G401 (cell line): ENCODE measurements around the gene PTTG1IP2. TPM values are rescaled to one million over a fixed set of nuclear protein-coding genes. Genes with fewer than 3 reads are reported as not detected.

ENCODE experiments used
- DNase-seq: peaks from one replicate; pipeline ENCODE4 v3.0.0-alpha.2; 2015; ENCODE audit warnings: low spot score
- in situ Hi-C: cut with HindIII; loops from 2 replicates; pipeline ENCODE4 v1.10.0; 2016; ENCODE audit warnings: low sequenced_read_pairs, mixed read lengths
- total RNA-seq: library from RNA; depleted of rRNA; stranded (reverse); fragments of >200 nt; shearing (Covaris generic); gene quantifications from 2 replicates; pipeline ENCODE4 v1.2.3, GENCODE V29; 2014

The PTTG1IP2 gene
- total RNA-seq, 1 experiment from 2014 or later = not detected

DNA sequence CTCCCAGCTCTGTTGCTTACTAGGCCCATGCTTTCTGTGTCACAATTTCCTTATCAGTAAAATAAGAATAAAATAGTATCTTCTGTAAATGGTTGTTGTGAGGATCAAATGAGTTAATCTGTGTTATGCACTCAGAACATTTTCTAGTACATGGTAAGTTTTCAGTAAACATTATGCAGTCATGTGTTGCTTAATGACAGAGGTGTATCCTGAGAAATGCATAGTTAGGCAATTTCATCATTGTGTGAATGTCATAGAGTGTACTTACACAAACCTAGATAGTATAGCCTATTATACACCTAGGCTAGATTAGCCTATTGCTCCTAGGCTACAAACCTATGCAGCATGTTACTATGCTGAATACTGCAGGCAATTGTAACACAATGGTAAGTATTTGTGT is 4.4 kb downstream of the PTTG1IP2 start:
- in situ Hi-C loops = no loop called here
- no peak for DNase-seq

DNA sequence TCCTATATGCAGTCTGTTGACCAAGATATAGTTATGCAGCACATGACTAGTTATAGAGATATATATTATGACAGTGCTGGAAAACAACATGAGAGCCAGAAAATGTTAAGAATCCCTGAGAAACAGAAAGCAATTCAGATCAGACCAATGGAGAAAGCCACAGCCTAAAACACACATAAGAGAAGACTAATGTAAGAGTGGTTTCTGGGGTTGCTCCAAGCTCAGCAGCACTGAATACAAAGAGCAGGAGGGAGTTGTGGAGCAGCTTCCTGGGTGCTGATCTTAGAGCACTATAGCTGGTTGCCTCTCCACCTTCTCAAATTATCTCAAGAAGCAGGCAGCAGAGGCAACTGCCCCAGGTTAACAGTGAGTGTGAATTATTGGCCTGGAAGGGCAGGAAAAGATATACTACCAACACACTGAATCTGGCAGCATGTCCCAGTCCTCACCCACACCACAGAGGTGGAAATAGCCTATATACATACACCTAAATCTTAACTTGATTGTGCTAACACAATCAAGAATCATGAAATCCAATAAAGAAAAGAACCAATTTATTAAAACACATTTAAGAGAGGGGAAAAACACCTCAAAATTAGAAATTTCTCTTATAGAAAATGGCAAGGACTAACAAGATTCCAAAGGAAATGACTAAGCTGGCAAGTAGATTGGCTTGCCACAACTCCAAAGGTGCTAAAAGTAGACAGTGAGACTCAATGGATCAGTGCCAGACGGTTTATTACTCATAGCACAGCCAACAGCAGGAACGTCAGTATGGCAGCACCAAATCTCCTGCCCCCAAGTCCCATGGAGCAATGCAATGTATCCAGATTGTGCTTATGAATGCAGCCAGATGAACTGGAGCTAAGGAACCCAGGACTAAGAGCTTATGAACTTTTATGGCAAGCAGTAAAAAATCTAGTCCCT is 5.1 kb downstream of the PTTG1IP2 start:
- no peak for DNase-seq
- in situ Hi-C loops = no loop called here

DNA sequence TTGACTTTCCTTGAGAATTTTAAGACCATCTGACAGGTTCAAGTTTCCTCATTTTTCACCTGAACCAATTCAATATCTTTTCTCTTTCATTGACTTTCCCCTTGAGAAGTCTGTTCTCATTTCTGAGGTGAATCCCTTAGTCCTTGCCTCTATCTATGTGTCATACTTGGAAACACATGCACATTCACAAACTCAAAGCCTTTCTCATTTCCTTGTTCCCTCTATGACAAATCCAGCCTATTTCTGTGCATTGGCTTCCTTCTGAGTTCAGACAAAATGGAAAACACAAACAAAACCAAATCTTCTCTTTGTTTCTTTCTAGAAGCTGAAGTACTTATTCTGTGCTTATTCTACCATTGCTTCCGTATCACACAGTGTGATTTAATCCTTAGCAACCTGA is 13.8 kb downstream of the PTTG1IP2 start:
- no peak for DNase-seq
- in situ Hi-C loops = no loop called here

DNA sequence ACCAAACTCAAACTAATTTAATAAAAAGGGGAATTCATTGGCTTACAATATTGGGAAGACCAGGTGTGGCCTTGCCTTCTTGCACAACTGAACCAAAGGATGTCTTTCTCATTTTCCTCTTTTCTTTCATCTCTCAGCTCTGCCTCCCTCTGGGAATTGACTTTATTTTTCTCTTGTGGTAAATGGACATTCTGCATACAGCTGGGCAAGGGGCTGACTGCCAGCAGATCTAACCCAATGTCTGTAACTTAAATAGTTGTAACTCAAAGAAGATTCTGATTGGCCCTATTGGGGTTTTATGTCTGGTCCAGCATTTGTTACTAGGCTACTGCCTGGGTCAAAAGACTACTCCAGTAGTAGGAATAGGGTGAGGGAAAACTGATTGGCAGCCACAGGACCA is 15.3 kb downstream of the PTTG1IP2 start:
- DNase-seq = no peak
- in situ Hi-C loops = no loop called here

DNA sequence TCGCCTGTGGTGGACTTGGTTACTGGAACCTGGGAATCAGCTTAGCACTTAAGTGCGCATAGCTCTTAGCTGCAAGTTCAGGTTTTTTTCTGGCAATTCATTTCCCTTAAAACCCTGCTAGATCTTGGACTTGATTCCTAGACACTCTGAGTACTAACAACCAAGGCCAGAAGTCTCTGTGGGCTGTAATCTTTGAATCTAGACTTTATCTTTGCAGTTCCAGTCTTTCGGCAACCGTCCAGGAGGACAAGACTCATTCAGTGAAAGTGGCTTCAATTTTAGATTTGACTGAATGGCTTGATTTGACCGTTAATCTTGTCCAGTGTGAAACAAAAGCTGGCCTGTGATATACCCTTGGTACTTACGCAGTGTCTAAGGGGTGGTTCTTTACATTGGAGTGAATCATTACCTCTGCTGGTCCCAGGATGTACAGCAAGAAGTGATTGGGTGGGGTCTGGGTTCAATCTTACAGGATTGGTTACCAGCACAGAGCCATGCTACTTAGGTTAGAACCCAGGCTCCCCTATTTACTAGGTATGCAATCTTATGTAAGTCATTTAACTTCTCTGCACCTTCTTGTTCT is 16.4 kb downstream of the PTTG1IP2 start:
- no peak for DNase-seq
- in situ Hi-C loops = no loop called here

DNA sequence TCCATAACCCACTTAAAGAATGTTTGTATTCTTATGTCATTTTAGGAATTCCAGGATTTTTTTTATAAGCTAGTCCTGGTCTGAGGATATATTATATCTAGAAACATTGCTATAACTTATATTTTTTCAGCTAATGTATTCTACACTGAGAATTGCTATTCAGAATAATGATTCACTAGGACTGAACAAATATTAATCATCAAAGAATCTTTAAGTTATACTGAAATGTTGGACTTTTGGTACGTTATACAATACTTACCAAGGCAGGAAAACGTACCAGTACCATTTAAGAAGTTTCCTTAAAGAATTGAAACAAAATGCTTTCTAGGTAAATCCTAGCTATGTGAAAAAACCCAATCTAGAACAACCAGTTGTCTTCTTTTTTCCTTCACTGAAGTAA is 18.4 kb downstream of the PTTG1IP2 start:
- no peak for DNase-seq
- in situ Hi-C loops = no loop called here

DNA sequence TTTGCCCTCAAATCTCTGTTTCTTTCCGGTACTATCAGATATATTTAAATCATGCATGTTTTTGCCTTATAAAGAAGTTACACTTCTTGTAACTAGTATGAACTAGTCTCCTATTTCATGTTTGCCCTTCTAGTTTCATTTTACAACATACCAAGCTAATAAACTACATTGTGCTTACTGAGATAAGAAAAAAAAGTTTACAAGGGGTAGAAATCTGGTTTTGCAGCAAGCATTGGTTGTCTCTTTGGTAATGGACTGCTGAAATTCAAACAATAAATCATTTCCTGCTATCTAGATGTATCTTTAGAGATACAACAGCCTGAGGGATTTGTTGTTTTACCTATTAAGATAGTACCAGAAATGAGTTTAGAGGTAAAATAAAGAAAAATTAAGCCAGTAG is 18.8 kb downstream of the PTTG1IP2 start:
- in situ Hi-C loops = no loop called here
- DNase-seq = no peak

DNA sequence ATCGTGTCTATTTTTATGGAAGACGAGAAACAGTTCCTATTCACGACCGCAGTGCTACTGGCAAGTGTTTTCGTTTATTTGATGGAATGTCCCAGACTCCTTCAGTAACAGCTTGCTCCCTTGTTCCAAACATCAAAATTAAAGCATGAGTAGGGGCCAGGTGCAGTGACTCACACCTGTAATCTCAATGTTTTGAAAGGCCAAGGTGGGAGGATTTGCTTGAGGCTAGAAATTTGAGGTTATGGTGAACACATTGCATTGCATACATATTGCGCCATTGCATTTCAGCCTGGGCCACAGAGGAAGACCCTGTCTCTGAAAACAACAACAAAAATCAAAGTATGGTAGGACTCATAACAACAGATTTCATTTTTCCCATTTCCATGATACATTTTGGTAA is 22.8 kb downstream of the PTTG1IP2 start:
- no peak for DNase-seq
- in situ Hi-C loops = no loop called here

DNA sequence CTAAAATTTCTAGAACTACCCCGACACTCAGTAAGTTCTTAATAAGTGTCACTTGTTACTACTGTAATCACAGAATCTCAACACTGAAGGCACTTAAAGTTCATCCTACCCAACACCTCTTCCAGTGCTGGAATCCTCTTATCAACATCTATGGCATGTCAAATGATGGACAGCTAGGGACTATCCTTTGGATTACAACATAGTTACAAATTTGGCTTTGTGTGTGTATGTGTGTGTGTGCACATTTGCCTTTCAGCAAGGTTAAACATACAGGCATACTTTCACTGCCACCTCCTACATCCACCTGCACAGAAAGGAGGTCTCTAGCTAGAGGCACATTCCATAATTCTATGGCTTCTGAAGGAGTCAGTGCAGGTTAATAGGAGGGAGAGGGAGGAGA is 25.8 kb downstream of the PTTG1IP2 start:
- no peak for DNase-seq
- in situ Hi-C loops = no loop called here

DNA sequence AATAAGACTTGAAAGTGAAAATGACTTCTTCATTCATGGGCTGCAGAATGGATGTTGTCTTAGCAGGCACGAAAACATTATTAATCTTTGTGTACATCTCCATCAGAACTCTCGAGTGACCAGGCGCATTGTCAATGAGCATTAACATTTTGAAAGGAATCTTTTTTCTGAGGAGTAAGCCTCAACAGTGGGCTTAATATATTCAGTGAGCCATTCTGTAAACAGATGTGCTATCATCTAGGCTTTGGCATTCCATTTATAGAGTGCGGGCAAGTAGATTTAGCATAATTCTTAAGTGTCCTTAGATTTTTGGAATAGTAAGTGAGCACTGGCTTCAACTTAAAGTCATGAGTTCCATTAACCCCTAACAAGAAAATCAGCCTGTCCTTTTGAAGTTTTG is 33.1 kb downstream of the PTTG1IP2 start:
- in situ Hi-C loops = no loop called here
- no peak for DNase-seq

DNA sequence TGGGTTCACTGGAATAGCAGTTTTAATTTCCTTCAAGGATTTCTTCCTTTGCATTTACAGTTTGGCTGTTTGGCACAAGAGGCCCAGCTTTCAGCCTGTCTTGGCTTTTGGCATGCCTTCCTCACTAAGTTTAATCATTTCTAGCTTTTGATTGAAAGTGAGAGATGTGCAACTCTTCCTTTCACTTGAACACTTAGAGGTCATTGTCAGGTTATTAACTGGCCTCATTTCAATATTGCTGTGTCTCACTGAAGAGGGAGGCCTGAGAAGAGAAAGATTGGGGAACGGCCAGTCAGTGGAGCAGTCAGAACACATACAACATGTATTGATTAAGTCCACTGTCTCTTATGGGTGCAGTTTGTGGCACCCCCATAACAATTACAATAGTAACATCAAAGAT is 33.9 kb downstream of the PTTG1IP2 start:
- DNase-seq = no peak
- in situ Hi-C loops = no loop called here

DNA sequence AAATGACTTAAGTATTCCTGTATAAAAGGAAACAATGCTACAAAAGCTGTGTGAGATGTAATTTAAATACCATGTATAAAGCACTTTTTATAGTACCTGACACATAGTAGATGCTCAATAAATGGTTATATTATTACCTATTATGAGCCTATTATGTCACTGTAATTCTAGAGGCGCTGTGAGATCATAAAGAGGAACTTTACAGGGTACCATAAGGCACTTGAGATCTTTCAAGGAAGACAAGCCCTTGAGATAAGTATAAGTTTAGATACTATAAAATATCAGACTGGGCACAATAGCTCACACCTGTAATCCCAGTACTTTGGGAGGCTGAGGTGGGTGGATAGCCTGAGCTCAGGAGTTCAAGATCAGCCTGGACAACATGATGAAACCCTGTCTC is 38.3 kb downstream of the PTTG1IP2 start:
- in situ Hi-C loops = no loop called here
- DNase-seq = no peak

DNA sequence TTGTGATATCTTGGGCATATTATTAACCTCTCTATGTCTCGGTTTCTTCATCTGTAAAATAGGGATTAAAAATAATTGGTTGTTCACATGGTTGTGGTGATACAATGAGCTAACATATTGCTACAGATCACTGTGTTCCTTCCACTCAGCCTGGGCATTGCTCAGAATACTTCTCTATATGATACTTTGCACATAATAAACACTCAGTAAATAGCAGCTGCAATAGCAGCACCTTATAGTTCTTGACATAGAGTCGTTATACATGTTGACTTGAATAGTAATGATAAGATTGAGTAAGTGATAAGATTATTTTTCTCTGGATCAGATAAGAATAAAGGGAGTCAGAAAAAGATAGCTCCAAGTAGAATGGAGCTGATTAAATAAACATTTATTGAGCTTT is 42.3 kb downstream of the PTTG1IP2 start:
- in situ Hi-C loops = no loop called here
- no peak for DNase-seq

DNA sequence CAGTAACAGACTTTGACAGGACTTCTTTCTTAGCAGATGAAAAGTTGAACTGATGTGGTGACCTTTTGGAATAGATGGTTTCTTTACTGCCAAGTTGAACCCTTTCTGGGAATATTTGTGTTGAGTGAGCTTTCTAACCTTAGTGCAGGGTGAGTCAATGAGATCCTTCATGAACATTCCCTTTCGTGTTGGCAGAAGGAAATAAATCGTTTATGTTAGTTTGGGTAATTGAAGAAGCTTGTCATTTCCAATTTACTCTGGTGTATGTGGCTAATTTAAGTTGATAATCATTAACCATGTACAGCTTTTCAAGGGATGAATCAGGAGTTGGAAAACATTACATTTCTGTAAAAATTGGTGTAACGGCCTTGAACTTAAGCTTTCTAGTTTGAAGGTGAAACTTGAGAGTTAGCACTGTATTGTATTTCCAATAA is 43.4 kb downstream of the PTTG1IP2 start:
- in situ Hi-C loops = no loop called here
- no peak for DNase-seq

DNA sequence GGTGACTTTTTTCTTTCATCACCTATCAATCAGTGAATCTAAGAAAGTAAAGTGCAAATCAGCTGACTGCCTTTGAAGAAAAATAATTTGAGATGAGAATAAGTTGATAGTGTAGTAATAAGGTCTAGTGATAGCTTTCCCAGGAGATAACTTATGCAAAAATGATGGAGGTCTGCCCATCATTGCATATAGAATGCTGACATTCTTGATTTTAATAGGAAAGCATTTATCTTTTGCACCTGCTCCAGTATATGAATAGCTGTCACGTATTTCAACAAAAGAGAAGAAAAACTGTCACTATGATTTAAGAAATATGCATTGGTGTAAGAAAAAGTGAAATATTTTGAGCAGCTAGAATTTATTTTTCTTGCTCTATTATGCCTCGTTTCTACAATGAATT is 46.8 kb downstream of the PTTG1IP2 start:
- DNase-seq = no peak
- in situ Hi-C loops = no loop called here

DNA sequence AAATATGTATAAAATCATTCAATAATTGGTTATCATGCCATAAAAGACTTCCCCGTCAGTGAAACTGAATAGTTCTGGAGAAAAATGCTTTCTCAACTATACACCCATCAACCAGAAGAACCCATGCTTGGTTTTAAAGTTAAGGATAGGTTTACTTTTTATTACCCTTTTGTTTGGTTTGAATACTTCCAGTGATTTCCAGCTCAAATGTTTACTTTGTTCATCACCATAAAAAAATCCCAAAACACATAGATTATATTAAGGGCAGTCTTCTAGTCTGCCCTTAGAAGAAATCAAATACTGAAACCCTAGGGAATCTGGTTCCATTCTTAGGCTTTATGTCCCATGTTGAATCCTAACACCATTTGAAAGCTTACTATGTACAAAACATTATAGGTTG is 49.2 kb downstream of the PTTG1IP2 start:
- in situ Hi-C loops = no loop called here

DNA sequence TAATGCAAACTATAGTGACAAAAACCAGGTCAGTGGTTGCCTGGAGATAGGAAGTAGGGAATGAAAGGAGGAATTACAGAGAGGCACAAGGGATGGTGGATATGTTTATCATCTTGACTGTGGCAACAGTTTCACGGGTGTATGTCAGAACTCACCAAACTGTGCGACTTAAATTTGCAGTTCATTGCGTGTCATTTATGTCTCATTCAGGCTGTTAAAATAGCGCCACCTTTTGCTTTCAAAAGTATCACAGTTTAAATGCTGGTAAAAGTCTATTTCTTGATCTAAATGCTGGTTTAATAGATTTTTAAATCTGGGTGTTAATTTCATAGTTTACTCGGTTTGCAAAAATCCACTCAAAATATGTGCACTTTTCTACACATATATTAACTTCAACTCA is 51.0 kb downstream of the PTTG1IP2 start:
- in situ Hi-C loops = no loop called here
- no peak for DNase-seq

More for the DNA sequence above, 49.2 kb downstream of the PTTG1IP2 start:
- DNase-seq = no peak

DNA sequence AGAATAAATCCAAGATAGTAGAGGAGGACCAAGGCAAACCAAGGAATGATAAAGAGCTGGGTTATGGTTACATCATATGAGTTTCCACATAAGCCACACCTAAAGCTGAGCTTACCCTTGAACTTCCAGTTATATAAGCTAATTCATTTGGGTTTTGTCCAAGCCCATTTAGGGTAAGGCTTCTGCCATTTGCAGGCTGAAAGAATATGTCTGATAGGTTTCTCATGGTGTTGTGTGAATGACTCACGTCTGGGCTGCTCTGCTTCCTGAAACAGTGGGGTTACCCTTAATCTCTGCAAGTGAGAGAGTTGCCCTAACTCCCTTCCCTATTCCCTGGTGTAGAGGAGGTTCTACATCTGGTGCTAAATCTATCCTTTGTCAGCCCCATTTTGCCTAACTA is 60.8 kb downstream of the PTTG1IP2 start:
- no peak for DNase-seq
- in situ Hi-C loops = no loop called here

DNA sequence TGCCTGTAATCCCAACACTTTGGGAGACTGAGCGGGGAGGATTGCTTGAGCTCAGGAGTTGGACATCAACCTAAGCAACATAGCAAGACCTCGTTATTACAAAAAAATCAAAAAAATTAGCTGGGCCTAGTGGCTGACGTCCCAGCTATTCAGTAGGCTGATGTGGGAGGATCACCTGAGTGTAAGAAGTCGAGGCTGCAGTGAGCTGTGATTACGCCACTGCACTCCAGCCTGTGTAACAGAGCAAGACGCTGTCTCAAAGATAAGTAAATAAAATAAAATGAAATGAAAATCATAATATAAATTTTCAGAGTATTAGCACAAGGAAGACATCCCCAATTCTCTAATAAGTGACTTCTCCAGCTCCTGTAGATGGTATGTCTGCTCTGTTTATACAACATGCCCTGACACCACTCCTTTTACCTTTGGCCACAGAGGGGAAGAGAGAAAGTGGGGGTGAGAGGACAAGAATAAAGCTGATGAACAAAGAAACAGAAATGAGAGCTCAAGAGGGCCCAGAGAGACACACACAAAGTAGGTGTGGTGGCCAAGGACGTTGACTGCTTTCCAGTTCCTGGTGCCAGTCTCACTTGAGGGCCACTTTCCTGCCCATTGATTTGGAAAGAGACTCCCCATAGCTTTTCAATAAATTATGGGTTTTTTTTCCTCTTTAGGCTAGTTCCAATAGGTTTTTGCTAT is 62.9 kb downstream of the PTTG1IP2 start:
- DNase-seq = no peak
- in situ Hi-C loops = no loop called here

DNA sequence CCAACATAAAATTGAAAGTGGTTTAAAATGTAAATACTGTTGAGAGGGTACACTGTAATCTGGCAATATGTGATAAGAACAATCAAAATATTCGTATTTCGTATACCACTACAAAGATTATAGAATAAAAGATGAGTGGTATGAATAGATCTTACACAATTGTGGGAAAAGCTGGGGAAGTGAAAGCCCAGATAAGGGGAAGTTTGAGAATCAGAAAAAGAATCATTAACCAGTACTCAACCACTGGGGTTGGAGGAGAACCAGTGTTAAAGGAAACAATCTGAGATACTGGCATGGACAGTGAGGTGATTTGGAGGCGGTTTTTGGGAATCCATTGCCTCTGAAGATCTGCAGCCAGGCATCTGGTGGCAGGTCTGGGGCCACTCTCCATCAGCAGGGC is 67.0 kb downstream of the PTTG1IP2 start:
- no peak for DNase-seq
- in situ Hi-C loops = no loop called here
